Right hindlimb (tissue), 1 donor: ENCODE data around the gene TYK2.
"Not testable (repeated sequence)": the region's sequence is repeated elsewhere in the genome, so short reads cannot be mapped to it uniquely, and the experiment has no call there.

Experiments
- DNase-seq: peaks from one replicate; pipeline ENCODE4 v3.0.0-alpha.2; 2018

TYK2 gene

DNA sequence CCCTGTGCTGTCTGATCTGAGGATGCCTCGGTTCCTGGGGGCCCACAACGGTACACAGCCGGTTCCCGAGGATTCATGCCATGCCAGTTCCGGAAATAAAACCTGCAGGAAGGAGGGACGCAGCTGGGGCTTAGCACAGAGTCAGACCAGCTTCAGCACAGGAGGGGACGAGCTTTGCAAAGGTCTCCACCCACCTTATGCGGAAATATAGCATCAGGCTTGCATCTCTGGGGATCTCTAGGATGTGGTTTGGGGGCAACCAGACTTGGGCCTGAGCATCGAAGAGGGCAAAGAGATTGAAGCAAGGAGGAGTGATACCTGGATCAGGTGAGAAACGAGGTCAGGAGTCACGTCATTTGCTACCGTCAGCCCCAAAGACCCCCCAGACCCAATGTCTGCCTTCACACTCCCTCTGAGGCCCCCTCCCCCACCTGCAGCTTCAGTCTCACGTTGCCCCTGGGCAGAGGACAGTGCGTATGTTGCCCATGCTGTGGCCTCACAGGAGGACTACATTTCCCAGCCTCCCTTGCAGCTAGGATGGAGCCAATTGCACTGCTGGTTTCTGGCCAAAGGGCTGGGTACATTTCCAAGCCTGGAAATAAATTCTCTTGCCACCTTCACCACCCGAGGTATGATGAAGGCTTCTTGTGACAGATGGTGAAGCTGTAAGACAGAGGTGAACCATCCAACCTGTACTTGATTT lies 12.1 kb downstream of the TYK2 start:
- no peak for DNase-seq

DNA sequence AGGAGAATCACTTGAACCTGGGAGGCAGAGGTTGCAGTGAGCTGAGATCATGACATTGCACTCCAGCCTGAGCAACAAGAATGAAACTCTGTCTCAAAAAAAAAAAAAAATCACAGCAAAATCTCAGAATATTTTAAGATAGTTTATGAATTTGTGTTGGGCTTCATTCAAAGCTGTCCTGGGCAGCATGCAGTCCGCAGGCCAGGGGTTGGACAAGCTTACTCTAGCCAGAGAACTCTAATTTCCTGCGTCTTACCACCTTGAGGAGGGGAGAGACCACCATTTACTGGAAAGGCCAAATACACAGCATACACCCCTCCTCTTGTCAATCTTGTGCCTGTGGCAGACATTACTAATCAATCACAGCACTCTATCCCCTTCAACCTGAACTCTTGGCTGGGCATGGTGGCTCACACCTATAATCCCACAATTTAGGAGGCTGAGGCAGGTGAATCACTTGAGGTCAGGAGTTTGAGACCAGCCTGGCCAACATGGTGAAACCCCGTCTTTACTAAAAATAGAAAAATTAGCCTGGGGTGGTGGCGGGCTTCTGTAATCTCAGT lies 13.3 kb downstream of the TYK2 start:
- not testable (repeated sequence) for DNase-seq

DNA sequence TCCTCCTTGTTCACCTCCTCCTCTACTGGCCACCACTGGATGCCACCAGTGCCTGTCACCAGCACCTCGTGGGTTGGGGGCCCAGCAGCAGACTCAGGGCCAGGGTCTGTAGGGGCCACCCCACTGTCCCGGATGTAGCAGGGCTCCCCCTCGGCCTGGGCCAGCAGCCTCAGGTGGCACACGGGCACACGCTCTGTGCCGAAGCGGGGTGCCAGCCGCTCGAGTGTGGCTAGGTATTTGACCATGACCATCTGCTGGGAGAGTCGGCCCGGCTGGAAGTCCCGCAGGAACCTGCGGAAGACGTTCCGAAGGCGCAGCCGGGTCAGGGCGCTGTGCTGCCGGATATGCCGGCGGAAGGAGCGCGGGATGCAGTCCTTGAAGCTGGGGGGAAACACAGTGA lies 14.9 kb downstream of the TYK2 start:
- DNase-seq: no peak

DNA sequence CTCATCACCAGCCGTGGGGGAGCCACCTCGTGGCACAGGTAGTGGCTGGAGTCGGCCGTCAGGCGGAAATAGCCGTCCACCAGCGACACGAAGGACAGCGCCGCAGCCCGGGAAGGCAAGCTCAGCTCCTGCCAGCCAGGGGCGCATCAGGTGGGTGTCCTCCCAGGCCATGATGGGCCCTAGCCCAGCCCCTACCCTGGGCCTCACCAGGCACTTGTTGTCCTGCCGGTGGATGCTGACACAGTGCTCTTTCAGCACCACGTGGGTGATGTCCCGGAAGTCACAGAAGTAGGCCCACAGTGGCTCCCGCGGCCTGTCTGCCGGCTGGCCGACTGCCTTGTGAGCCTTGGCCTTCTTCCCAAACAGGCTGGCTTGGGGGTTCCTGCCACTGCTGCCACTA lies 15.7 kb downstream of the TYK2 start:
- no peak for DNase-seq

DNA sequence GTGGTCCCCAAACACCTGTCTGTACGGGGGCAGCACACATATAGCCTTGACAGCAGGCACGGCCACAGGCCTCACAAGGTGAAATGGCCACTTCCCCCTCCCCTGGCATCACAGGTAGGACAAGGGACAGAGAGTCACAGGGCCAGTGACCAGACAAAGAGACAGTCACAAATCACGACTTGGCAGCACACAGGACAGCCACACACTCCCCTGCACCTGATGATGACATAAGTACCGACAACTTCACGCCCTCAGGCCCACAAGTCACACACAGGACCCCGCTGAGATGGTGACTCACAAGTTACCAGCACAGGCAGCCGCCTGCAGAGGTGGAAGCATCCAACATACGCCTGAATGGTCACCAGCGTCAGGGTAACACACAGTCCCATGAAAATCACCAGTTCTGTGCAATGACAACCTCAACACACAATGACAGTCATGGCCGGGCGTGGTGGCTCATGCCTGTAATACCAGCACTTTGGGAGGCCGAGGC lies 16.5 kb downstream of the TYK2 start:
- DNase-seq: no peak

- DNase-seq: no peak
Observed at GRCh38 chr19:10362259-10362658, 18.1 kb downstream of the TYK2 start.

GRCh38 chr19:10361569-10362011 lies 18.8 kb downstream of the TYK2 start:
- no peak for DNase-seq

- no peak for DNase-seq
Observed at GRCh38 chr19:10356431-10356830, 23.9 kb downstream of the TYK2 start.

DNA sequence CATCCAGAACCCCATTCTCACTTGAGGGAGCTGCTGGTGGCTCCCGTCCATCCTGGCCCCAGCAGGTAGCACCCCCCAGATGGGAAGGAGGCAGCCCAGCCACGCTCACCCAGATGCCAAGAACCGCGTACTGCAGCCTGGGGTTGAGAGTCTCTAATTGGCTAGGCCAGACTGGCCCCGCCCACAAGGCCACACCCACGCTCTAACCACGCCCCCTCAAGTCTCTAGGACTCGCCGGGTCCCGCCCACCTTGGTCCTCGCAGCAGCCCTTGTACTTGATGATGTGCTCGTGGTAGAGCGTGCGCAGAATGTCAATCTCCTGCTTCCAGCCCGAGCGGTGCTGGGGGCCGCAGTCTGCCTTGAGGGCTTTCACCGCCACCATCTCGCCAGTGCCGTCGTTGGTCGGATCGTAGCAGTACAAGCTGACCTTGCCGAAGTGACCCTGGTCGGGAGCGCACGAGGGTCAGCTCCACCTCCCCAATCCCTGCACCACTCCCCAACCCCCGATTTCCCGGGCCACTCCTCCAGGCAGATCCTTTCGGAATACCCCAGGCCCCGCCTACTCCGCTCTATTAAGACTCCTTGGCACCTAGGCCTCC lies 26.5 kb downstream of the TYK2 start:
- peak; percentile 41 for DNase-seq

DNA sequence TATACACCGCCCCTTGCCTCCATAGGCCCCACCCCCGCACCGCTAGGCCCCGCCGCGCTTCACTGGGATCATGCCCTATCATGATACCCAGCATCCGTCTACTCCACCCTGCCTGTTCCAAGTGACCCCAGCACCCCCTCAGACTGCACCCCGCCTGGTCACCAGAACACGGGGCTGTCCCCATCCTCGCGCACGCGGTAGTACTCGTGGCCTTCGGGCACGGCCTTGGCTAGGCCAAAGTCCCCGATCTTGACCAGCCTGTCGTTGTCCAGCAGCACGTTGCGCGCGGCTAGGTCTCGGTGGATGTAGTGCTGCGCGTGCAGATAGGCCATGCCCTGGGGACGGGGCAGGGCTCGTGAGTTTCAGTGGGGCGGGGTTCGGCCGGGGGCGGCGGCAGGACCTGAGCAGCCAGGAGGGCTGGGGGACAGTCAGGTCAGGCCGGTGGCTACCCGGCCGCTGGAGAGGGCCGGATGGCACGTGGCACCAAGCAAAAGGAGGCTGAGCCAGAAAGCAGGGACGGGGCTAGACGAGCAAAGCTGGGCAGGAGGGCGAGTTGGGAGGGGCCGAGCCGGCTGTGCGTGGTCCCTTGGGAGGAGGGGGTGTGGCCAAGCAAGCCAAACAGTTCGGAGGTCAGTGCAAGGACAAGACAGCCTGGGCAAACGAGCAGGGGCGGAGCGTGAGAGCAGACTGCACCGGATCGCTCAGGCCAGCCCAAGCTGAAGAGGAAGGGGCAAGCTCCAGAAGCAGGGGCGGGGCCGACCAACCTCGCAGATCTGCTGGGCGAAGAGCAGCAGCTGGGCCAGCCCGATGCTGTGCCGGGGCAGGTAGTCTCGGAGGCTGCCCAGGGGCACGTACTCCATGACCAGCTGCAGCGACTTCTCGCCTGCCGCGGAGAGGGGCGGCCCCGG lies 27.4 kb downstream of the TYK2 start:
- peak; percentile 69 for DNase-seq

- no peak for DNase-seq
Observed at GRCh38 chr19:10346509-10346908, 33.9 kb downstream of the TYK2 start.

DNA sequence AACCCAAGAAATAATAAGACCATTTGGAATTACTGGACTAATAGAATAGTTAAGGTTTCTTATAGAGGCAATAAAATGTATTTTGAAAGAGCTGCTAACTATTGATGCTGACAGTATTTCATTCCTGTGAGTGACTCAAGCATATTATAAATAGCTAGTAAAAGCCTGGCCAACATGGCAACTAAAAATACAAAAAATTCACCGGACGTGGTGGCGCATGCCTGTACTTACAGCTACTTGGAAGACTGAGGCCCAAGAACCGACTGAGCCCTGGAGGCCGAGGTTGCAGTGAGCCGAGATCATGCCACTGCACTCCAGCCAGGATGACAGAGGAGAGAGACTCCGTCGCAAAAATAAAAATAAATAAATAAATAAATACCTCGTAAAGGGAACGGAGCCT lies 35.6 kb downstream of the TYK2 start:
- DNase-seq: no peak

DNA sequence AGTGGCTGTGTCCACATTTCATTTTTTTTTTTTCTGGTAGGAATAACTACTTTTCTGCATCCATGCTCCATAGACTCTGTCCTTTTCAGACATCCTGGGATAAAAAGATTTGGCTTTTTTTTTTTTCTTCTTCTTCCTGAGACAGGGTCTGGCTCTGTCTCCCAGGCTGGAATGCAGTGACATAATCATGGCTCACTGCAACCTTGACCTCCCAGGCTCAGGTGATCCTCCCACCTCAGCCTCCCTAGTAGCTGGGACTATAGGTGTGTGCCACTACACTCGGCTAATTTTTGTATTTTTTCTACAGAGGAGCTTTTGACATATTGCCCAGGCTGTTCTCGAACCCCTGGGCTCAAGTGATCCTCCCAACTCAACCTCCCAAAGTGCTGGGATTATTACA lies 36.9 kb downstream of the TYK2 start:
- no peak for DNase-seq

DNA sequence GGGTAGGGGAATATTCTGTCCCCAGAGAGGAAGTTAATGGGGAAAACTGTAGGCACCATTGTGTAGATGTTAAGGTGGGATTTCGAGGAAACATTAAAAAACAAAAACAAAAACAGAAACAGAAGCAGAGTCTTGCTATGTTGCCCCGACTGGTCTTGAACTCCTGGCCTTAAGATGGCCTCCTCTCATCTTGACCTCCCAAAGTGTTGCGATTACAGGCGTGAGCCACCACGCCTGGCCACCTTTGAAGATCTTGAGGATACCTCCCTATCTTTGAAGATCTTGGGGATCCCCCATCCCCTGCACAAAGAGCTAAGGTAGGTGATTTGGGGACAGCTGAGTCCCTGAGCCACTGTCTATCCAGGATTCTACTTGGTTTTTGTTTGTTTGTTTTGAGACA lies 40.4 kb downstream of the TYK2 start:
- DNase-seq: no peak

DNA sequence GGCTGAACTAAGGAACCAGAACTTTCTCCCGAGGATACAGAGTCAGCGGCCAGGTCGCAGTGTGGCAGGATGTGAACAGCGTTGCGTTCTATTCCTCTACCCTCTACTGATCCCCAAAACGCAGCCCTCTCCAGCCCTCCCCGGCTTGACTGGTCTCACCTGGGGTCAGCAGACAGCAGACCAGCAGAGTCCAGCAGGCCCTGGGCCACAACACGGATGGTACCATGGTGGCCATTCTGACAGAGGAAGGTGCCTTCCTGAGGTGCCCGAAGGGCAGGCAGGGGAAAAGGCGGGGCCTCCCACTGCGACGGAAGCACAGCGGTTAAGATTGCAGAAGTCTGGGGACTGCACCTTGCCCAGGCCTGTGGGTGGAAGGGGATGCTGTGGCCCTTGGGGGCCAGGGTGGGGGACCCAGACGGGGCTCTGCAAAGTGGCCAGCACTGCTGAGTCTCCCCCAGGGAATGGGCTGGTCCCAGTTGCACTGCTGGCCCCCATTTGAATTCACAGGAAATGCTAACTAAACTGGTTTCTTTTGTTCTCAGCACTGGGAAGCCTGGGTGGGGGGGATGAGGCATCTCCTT lies 40.9 kb downstream of the TYK2 start, which contains the start of gene ICAM3:
Gene ICAM3, minus strand, starts transcription at position 245 of the 581 bp plus-strand sequence. Its CDS starts 10 bp downstream, at position 235.
- DNase-seq: no peak

DNA sequence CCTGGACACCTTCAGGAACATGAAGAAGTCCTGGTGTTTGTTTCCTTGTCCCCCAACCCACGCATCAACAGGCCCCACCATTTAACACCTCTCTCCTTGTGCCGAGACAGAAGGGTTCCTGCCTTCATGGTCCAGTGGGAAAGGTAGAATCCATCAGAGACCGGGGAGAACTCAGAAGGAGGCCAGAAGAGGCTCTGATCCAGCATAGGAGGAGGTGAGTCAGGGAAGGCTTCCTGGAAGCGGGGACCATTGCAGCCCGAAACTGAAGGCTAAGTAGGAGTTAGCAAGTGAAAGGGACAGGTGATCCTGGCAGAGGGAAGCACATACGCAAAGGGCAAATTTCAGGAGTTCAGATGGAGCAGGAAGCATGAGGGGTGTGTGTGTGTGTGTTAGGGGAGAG lies 41.4 kb downstream of the TYK2 start:
- DNase-seq: no peak

DNA sequence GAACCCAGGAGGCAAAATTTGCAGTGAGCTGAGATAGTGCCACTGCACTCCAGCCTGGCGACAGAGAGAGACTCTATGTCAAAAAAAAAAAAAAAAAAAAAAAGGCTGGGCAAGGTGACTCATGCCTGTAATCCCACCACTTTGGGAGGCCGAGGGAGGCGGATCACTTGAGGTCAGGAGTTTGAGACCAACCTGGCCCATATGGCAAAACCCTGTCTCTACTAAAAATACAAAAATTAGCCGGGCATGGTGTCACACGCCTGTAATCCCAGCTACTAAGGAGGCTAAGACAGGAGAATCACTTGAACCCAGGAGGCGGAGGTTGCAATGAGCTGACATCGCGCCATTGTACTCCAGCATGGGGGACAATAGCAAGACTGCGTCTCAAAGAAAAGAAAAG lies 43.6 kb downstream of the TYK2 start:
- not testable (repeated sequence) for DNase-seq

DNA sequence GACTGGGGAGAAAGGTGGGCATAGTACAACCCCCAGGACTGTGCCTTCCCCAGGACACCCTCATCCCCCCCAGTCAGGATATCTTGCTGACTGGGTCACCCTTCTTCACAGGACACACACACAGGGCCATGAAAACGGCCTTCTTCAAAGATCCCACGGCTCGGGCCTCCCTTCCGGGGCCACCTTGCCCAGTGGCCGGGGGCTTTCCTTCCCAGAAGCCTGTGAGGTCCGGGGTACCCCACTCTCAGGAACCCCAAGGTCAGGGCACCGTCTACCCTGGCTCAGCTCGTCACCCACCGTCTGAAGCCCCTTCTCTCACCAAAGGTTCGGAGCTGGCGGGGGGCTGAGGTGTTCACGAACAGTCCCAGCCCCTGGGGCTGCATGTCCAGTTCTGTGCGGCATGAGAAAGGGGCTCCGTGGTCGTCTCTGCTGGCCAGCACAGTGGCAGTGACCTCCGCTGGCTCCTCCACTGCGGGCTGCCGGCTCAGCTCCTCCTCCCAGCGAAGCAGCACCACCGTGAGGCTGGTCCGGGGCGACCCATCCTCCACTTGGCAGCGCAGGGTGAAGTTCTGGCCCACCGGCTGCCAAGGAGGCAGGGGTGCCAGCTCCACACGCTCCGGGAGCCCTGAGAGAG lies 44.9 kb downstream of the TYK2 start:
- no peak for DNase-seq

DNA sequence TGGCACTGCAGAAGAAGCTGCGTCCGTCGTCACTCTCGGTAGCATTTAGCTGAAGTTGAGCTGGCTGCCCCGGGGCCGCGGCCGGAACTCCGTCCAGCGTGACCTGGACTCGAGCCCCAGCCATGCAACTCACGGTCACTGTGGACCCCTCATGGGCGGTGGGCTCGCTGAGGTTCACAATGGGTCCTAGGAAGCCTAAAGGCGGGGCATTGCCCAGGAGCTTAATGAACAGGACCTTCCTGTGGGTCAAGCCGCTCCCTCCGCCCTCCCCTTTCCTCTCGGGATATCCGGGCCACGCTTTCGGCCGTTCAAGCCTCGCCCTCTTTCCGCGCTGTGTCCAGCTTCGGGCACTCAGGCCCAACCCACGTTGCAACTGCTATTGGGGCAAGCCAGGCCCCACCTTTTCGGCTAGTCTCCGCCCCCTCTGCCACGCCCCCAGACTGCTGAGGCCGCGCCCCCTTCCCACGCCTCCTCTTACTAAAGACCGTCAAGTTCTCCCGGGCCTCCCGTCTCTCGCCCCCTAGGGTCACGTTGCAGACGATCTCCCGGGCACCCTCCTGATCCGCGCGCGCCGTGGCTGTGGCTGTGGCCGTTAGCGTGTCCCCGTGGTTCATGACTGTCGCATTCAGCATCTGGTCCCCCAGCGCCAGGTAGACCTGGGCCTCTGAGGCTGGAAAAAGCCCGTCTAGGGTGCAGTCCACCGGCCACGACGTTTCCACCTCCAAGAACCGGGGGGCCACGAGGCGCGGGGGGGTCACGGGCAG lies 45.6 kb downstream of the TYK2 start:
- peak; percentile 93 for DNase-seq

- no peak for DNase-seq
Observed at GRCh38 chr19:10333758-10334587, 46.4 kb downstream of the TYK2 start.
